HL-60/S4 treated with retinoic acid at 250 ng/mL for 4 days and 3 days (cell line): ENCODE data around the gene KCNQ1.

Experiments used
- in situ Hi-C: fragments of 300-500 bp; cut with MboI; formaldehyde crosslinking; loops from 2 replicates; pipeline ENCODE4 v1.7.0; 2022; ENCODE audit warnings: low sequenced_read_pairs

KCNQ1 gene

GRCh38 chr11:2818503-2818902, 373.7 kb downstream of the KCNQ1 start:
- in situ Hi-C loops: no loop called here

DNA sequence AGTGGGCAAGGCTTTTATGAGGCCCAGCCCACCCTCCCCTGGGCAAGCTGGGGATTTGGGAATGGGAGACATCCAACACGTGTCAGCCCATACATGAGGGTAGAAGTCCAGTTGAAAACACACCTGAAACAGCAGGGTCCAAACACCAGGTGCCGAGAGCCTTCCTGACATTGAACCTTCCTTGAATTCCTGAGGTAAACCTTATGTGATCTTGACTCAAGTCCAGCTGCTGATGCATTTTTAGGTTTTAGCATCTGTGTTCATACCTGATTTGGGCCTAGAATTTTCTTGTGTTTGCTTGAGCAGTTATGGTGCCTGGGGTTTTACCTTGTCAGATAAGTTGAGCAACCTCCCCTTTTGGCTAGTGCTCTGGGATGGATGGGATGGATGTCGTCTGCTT, 374.5 kb downstream of the KCNQ1 start:
- in situ Hi-C loops: no loop called here

- in situ Hi-C loops: no loop called here
Measured at GRCh38 chr11:2820976-2821375, 376.2 kb downstream of the KCNQ1 start.

- in situ Hi-C loops: no loop called here
Measured at GRCh38 chr11:2821891-2822290, 377.1 kb downstream of the KCNQ1 start.

DNA sequence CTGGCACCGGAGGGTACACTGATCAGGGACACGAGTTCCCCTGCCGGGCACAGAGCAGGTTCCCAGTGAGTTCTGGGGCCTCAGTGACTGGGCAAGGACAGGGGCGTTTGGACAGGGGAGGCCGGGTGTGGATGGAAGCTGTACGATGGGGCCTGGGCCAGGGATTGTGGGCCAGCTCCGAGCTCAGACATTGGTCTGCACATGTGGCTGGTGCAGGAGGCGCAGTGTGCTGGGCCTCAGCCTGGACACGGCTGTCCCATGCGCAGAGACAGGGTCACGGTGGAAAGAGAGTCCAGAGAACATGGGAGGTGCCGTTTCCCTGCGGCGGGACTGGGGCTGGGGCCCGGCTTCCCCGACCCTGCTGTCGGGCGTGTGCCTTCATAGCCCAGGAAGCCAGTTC, 380.0 kb downstream of the KCNQ1 start:
- in situ Hi-C loops: no loop called here

GRCh38 chr11:2825261-2825888, 380.6 kb downstream of the KCNQ1 start:
- in situ Hi-C loops: no loop called here

GRCh38 chr11:2825889-2826678, 381.3 kb downstream of the KCNQ1 start:
- in situ Hi-C loops: no loop called here

GRCh38 chr11:2826679-2827056, 381.9 kb downstream of the KCNQ1 start:
- in situ Hi-C loops: no loop called here

GRCh38 chr11:2827256-2827655, 382.4 kb downstream of the KCNQ1 start:
- in situ Hi-C loops: no loop called here

GRCh38 chr11:2827792-2828191, 383.0 kb downstream of the KCNQ1 start:
- in situ Hi-C loops: no loop called here

DNA sequence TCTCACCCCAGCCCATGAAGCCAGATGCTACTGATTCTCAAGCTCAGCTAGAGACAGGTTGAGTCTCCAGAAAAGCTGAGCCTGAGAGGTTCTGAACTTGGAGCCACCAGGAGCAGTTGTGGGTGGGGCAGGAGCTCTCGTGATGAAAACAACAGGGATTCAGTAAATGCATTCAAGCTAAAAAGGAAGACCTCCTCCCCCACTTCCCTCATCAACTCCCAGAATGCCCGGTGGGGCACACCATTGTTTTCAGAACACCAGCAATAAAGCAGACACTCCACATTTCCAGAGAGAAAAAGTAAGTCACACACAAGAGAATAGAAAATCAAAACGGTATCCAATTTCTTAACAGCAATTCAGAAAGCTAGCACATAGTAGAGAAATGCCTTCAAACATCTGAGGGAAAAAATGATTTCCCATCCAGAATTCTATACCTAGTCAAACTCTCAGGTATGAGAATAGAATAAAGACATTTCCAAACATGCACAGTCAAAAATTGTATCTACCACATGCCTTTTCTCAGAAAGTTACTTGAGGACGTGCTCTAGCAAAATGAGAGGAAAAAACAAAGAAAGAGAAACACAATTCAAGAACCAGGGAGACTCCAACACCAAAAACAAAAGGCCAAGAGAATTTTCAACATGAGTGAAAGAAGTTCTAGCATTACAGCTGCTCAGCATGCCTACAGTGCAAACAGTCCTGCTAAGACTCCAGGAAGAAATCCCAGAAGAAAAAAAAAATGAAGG, 383.9 kb downstream of the KCNQ1 start:
- in situ Hi-C loops: no loop called here

GRCh38 chr11:2830030-2830812, 385.4 kb downstream of the KCNQ1 start:
- in situ Hi-C loops: no loop called here

GRCh38 chr11:2830886-2831285, 386.1 kb downstream of the KCNQ1 start:
- in situ Hi-C loops: no loop called here

DNA sequence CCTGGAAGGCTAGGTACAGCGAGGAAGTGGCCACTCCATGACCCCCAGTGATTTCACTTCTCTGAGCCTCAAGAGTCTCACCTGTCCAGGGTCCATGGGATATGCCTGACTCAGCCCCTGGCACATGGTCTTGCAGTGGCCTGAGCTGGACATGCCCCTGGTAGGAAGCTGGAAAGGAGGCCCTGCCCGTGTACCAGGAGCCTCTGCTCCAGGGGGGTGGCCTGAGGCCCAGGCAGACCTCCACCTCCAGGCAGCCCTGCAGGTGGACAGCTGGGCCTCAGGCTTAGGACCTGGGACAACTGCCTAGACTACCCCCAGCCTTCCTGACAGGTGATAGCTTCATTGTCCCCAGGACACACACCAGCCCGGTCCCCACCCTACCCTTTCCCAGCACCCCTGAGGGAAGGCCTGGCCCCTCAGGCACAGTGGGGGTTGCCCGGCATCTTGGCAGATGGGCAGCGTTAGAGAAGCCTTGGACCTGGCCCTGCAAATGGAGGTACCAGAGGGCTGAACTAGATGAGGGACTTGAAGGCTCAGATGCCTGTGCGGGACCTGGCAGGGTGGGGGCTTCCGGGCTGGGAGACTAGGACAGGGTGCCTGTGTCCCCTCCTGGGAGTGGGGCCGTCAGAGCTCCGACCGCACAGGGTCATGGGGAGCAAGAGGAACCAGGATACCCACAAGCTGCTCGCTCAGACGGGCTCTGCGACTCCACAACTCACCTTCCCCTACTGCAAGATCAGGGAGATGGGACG, 387.1 kb downstream of the KCNQ1 start:
- in situ Hi-C loops: no loop called here

GRCh38 chr11:2832533-2833020, 387.8 kb downstream of the KCNQ1 start:
- in situ Hi-C loops: no loop called here

- in situ Hi-C loops: no loop called here
Measured at GRCh38 chr11:2833051-2833715, 388.4 kb downstream of the KCNQ1 start.

DNA sequence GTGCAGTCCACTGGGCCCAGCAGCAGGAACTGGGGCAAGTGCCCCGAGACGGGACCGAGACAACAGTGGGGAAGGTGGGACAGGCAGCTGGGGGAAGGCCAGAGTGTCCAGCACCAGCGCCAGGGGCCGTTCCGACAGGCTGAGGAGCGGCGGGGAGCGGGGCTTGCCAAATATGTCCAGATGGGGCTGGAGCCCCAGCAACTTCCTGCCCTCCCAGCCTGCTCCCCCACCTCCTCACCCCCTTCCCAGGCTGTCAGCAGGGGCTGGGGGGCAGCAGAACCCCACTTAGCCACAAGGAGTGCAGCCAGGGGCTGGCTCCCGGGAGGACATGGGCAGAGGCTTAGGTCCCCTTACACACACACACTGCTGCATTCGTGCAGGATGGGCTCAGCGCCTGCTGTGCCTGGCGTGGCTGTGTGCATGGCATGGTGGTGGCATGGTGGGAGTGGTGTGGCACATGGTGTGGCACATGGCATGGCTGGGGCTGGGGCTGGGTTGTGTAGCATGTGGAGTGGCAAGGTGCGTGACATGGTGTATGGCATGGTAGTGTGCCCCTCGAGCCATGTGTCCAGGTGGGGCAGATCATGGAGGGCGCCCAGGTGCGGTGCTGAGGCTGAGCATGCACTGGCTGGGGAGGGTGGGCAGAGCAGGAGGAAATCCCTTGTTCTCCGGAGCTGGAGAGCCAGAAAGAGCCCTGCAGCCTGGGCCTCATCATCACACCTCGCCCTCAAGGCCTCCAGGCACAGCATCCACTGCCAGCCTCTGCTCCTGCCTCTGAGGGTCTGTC, 389.1 kb downstream of the KCNQ1 start:
- in situ Hi-C loops: no loop called here

DNA sequence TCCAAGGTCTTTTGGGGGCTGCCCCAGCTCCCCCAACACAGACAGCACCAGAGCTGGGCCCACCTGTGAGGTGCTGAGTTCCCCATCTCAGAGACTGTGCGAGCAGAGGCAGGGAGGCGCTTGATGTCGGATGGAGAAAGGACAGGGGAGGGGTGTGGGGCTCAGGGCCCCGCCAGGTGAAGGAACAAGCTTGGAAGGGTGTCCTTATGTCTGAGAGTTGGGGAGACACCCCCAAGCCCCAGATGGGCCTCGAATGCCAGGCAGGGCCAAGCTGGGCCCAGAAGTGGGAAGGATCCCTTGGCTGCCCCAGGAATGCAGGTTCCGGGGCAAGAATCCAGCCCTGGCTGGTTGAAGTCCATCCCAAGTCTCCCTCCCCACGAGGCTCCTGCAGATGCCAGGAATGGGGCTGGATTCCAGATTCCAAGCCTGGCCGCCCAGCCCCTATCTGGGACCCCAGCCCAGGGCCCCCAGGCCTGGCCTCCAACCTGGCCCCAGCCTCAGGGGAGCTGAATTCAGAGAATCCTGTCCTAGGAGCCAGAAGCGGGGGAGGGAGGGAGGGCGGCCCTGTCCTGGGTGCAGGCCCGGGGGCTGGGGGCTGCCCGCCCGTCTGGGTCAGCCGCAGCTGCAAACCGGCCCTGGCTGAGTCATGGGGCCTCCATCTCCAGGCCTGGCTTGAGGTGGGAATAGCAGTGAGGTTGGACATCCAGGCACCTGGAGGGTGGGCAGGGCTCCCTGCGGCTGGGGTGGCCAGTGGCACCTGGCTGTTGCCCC, 389.9 kb downstream of the KCNQ1 start:
- in situ Hi-C loops: no loop called here
